Astrocyte (in vitro differentiated cells and primary cell): ENCODE measurements around the gene PRKCI.

Experiments used
- CTCF ChIP-seq: IDR thresholded peaks from 2 replicates; pipeline ENCODE4 v1.5.1; 2011; ENCODE audit warnings: low read depth, mild to moderate bottlenecking, inconsistent platforms, low read length, moderate library complexity; ENCODE audit not compliant: insufficient read depth
- EZH2 ChIP-seq: IDR thresholded peaks from 2 replicates; pipeline ENCODE4 v1.6.1; 2012; ENCODE audit warnings: mild to moderate bottlenecking, low read length, inconsistent platforms; ENCODE audit not compliant: insufficient read depth

- TF ChIP-seq CTCF = no peak
- no peak for TF ChIP-seq EZH2
Observed at GRCh38 chr3:170258105-170258487, 35.9 kb downstream of the PRKCI start.
